HuH-7.5 (cell line): ENCODE results near the gene TMEM135.
A peak's percentile ranks its signal among the peaks of the same experiment; 100 is the strongest.
"Not testable (repeated sequence)": the region's sequence is repeated elsewhere in the genome, so short reads cannot be mapped to it uniquely, and the experiment has no call there.

Experiments used
- DNase-seq: peaks from one replicate; pipeline ENCODE4 v3.0.0; 2011; ENCODE audit warnings: low spot score

Gene TMEM135

DNA sequence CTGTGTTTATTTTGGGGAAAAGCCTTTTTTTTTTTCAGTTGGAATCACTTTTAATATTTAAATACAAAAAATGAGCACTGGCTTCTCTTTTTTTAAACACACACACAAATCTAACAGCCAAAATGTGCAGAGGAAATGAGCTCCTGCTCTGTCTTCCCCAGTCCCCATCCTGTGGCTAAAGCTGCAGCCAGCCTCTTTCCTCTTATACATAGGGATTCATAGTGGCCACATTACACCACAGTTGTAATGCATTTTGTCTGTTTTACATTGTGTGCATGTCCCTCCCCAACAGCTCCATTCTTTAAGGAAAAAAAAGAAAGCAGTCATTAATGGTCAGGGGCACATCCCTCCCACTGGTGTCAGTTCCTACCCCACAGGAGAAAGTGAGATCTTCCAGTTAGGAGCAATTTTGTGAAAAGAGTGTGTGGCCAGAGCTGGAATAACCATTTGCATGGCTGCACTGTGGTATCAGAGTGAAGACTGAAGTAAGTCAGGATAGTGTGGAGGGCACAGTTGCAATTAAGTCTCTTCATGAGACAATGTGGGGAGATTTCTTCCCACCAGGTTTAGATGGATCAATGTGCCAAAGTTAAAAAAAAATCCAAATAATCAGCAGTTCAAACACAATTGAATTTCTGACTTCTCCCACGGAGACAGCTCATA, 220.6 kb downstream of the TMEM135 start:
- no peak for DNase-seq

- no peak for DNase-seq
These were observed 222.0 kb downstream of the TMEM135 start for GRCh38 chr11:87259736-87260135.

GRCh38 chr11:87260811-87261210, 223.1 kb downstream of the TMEM135 start:
- no peak for DNase-seq

DNA sequence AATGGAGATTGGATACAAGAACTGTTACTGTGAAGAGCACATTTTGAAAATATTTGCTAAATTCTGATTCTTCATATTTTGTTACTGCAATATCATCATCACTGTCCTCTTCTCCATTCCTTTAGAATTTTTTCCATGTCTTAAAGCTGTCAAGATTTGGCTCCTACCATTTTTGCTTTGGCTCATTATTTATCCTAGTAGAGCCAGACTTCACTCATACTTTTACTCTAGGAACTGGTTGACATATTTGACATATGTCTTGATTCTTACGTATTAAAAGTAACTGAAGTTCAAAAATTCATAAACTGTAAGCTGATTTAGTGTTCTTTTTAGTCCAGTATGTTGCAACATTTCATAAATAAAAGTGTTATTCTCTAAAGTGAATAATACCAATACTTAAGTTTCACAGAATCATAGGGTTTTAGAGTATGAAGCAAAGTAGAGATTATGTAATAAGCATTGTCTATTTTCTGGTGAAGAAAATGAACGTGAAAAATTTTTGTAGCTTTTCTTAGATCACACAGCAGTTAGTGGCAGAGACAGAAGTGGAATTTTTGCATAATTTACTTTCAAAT, 225.6 kb downstream of the TMEM135 start:
- no peak for DNase-seq

GRCh38 chr11:87263979-87264378, 226.2 kb downstream of the TMEM135 start:
- no peak for DNase-seq

DNA sequence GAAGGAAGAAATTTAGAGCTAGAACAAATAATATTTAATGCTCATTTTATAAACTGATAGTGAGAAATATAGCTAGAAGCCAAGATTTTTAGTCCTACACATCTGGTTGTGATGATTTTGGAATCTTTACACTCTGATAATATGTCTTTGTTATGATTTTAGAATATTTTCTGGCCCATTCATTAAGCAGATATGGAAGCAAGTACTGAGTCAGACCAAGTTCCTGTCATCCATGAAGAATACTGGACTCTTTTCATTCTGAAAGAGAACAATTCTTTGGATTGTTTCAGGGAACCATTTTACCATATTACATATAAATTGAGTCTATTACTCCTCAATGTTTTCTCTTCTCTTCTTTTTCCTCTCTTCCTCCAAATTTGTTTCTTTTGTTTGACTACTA, 227.4 kb downstream of the TMEM135 start:
- DNase-seq = no peak

DNA sequence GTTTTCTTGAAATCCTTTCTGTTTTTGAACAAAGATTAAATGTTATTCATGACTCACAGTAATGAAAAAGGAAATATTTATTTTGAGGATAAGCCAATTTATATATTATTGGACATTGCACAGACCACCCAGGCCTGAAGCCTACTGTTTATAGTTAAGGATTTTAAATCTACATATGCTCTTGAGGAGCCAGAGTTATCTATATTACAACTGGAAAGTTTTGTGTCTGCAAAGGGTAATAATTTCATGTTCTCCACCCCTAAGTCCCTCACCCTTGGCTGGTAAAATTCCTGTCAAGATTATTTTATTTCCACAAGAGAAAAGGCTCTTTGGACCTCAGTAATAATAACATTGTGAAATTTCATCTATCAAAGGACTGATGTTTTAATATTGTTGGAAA, 228.2 kb downstream of the TMEM135 start:
- DNase-seq = no peak

- DNase-seq = no peak
These were observed 229.0 kb downstream of the TMEM135 start for GRCh38 chr11:87266751-87267150.

- DNase-seq = not testable (repeated sequence)
These were observed 234.2 kb downstream of the TMEM135 start for GRCh38 chr11:87271951-87272350.

- DNase-seq = no peak
These were observed 237.4 kb downstream of the TMEM135 start for GRCh38 chr11:87275176-87275575.

DNA sequence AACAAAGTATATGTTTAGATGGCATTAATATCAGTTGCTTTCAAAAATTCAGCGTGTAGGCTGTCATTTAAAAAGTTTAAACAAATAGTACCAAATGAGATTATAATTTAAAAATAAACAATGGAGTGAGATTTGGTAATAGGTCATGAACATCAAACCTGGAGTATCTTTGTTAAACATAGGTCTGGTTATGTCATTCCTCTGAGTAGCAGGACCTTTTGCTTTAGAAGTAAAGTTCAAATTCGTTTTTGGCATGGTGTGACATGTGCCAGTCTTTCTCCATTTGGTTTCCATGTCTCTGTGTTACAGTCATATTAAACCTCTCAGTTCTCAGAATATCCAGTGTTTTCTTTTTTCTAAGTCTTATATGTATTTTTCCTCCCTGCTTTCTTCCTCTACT, 242.4 kb downstream of the TMEM135 start:
- DNase-seq = peak; percentile 16

GRCh38 chr11:87281496-87281895, 243.8 kb downstream of the TMEM135 start:
- DNase-seq = no peak

DNA sequence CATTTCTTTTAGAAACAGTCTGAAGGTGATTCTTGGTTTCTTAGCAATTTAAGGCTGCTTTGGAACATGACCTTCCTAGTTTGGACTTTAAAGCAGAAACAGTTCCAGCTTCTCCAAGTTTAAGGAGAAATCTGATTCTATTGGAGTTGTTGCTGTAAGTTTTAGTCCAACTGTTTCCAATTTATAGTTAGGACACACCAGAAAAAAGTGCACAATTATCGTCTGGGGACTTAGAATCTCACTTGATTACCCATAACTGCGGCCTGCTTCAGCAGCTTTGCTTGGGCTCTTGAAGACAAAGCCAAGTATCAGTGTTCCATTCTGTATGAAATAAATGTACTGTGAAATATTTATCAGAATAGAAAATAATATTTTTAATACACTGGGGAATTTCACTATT, 246.6 kb downstream of the TMEM135 start:
- DNase-seq = no peak

GRCh38 chr11:87285674-87286073, 247.9 kb downstream of the TMEM135 start:
- not testable (repeated sequence) for DNase-seq

DNA sequence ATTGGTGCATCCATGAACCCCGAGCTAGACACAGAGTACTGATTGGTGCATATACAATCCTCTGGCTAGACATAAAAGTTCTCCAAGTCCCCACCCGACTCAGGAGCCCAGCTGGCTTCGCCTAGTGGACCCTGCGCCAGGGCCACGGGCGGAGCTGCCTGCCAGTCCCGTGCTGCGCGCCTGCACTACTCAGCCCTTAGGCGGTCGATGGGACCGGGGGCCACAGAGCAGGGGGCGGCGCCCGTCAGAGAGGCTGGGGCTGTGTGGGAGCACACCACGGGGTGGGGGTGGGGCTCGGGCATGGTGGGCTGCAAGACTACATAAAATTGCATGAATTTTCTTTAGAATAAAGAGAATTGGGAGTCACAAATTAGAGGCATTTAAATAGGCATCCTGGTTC, 248.6 kb downstream of the TMEM135 start:
- DNase-seq = no peak

- peak; percentile 22 for DNase-seq
These were observed 252.7 kb downstream of the TMEM135 start for GRCh38 chr11:87290304-87290922.

- DNase-seq = no peak
These were observed 254.9 kb downstream of the TMEM135 start for GRCh38 chr11:87292598-87292997.

- no peak for DNase-seq
These were observed 257.5 kb downstream of the TMEM135 start for GRCh38 chr11:87295237-87295636.

DNA sequence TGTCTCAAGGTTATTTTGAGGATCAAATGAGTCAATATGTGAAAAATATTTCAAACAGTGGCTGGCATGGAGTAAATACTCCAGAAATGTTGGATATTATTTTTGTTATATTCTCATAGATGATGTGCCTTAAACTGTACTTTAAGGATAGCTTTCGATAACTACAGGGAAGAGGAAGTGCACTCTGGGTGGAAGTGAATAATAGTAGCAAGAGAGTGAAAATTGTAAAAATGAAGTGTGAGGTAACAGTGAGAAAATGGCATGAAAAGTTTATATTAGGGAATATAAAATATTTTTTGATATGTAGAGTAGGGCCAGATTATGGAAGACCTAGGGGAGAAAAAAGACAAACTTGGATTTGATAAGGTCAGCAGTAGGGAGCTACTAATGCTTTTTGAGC, 258.9 kb downstream of the TMEM135 start:
- DNase-seq = no peak

GRCh38 chr11:87298155-87298554, 260.4 kb downstream of the TMEM135 start:
- DNase-seq = no peak

GRCh38 chr11:87299041-87299481, 261.3 kb downstream of the TMEM135 start:
- DNase-seq = no peak

GRCh38 chr11:87300640-87301380, 263.1 kb downstream of the TMEM135 start:
- no peak for DNase-seq
